ENCODE results near the gene ZNF845.
"Not testable (repeated sequence)": the region's sequence is repeated elsewhere in the genome, so short reads cannot be mapped to it uniquely, and the experiment has no call there.

Gene ZNF845

GRCh38 chr19:53381376-53381775 lies 47.8 kb downstream of the ZNF845 start:
- ATAC-seq (no peak), DNase-seq (no peak)

- DNase-seq (no peak), ATAC-seq (no peak)
Measured at GRCh38 chr19:53388168-53388567, 54.6 kb downstream of the ZNF845 start.

GRCh38 chr19:53388904-53389303 lies 55.4 kb downstream of the ZNF845 start:
- ATAC-seq (no peak), DNase-seq (no peak)

- no peak for DNase-seq
Measured at GRCh38 chr19:53389571-53389970, 56.0 kb downstream of the ZNF845 start.

GRCh38 chr19:53389978-53390377 lies 56.4 kb downstream of the ZNF845 start:
- ATAC-seq (no peak), DNase-seq (no peak)

More at GRCh38 chr19:53389571-53389970, 56.0 kb downstream of the ZNF845 start:
- no peak for ATAC-seq

GRCh38 chr19:53394522-53394973 lies 61.0 kb downstream of the ZNF845 start:
- no peak for ATAC-seq
- DNase-seq, result no peak

GRCh38 chr19:53394974-53395839 lies 61.7 kb downstream of the ZNF845 start, which contains the start of gene ZNF765:
Gene ZNF765, plus strand, starts transcription at chr19:53395149. Its CDS starts 2,867 bp downstream, at chr19:53398016.
- ATAC-seq (peak; percentile 97), DNase-seq (peak; percentile 97)

GRCh38 chr19:53395840-53396524 lies 62.4 kb downstream of the ZNF845 start:
- not testable (repeated sequence) for DNase-seq, ATAC-seq

- no peak for DNase-seq
- no peak for ATAC-seq
Measured at GRCh38 chr19:53396525-53396868, 62.9 kb downstream of the ZNF845 start.

GRCh38 chr19:53397918-53398317 lies 64.4 kb downstream of the ZNF845 start:
- not testable (repeated sequence) for ATAC-seq, DNase-seq
